CD4-positive, alpha-beta T cell treated with Interleukin-10 for 1 hour (primary cell): ENCODE results near the gene ASB15.

Source experiments
- DNase-seq: peaks from one replicate; pipeline ENCODE4 v3.0.0-alpha.2; 2020

The ASB15 gene

DNA sequence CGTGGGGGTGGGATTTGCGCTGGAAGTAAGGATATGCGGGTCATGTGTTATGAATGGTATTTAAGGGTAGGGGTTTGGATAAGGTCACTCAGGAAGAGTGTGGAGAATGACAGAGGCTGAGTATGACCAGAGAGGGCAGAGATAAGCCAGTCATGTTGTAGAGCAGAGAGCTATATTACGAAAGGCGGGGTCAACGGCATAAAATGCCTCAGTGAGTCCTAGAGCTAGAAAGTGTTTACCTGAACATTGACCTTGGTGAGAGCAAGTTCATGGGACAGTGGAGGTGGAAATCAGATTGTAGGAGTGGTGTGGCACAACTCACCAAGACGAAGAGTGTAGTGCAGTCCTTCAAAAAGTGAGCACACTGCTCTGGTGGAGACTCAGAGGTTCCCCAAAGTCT lies 67.9 kb downstream of the ASB15 start:
- no peak for DNase-seq

- DNase-seq, result no peak
Measured at GRCh38 chr7:123673137-123673732, 71.6 kb downstream of the ASB15 start.

- DNase-seq, result no peak
Measured at GRCh38 chr7:123673752-123674398, 72.3 kb downstream of the ASB15 start.

DNA sequence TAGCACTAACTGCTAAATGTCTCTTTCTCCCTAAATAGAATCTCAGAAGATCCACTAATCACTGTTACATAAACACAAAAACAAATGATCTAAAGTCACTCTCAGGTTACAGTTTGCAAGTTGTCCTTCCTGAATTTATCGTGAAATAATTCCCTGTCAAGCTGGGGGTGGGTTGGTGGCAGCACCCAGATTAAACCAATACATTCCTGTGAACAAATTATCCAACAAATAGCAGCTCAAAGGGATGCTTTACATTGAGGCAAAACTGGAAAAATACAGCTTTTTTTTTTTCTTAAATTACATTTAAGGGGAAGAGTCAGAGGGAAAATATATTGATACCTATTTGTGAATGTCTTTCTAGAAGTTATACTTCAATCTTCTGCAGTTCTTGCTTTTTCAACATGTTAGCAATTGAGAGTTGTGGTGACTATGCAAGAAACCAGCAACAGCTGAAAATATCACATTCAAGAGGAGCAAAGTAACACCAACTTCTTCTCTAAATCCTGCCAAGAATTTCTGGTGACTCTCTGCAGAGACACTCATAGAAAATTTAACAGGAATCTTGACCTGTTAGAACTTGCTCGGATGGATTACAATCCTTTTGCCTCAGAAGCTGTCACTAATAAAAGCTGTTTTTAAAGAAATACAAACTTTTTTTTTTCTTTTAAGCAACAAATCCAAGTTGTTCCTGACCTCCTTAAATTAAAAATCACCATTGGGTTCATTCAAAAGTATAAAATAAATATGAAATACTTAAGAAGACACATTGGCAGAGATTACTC lies 73.0 kb downstream of the ASB15 start:
- DNase-seq, result no peak

DNA sequence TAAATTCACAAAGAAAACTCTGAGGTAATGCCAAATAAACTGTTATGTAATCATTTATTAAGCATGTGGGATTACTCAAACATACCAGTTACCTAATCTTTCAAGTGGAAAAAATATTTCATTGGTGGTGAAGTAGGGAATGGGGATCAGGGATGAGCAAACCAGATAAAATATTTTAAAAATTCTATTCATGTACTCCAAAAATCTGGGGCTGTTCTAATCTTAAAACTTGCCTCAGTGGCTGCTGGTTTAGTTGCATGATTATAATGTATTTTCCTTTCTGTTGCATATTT lies 73.5 kb downstream of the ASB15 start:
- DNase-seq, result no peak

DNA sequence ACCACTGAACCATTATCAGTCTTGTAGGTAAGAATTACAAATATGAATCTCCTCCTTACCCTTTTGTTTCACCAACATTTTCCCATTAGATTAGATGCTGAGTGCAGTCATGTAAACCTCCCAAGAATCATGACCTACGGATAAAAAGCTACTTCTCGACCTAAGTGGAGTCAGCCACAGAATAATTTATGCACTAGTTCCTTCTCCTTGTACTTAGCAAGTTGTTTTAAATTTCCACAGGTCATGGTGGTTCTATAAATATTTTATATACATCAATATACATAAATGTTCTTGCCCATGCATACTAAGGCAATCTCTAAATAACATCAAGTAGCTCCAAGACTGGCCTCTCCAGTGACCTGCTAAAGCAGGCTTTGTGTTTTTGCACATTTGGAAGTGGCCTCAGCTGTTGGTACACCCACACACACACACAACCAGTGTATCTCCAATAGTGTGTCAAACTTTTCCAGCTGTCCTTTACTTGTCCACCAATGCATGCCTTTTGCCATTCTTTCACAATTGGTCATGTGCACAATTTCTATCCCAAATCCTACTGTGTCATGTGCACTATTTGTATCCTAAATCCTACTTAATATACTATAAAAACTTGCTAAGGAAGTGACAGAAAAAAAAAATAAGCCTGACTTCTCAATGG lies 75.6 kb downstream of the ASB15 start:
- DNase-seq, result no peak

- no peak for DNase-seq
Measured at GRCh38 chr7:123679614-123680013, 78.0 kb downstream of the ASB15 start.

DNA sequence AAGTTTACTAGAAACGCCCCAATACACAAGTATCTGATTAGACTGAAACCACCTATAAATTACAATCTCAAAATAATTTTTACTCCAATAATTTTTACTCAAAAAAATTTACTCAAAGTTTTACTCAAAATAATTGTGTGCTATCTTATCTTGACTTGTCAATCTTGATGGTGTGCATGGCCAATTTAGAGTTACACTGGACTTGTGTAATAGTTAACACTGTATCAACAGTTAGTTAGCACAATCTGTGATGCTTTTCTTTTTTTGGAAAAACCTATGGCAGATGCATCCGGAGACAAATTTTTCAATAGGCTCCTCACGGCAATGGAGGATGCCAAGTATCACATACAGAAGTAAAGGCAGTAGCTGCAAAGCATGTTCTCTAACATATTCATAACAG lies 79.0 kb downstream of the ASB15 start:
- no peak for DNase-seq

DNA sequence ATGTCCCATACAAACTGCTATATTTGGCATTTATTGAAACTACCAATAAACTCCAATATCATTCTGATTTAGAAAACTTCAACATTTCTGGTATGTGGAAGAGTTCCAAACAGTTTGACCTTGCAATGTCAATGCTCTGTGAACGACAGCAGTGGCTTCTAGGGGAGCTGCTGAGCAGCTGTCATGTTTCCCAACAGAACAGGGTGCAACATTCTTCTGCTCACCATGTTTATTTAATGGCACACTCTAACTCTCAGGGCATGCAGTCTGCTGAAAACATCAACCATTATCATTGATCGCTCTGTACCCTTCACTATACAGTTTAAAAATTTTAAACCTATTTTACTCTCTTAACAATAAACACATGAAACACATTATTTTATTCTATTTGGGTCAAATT lies 79.9 kb downstream of the ASB15 start:
- no peak for DNase-seq

DNA sequence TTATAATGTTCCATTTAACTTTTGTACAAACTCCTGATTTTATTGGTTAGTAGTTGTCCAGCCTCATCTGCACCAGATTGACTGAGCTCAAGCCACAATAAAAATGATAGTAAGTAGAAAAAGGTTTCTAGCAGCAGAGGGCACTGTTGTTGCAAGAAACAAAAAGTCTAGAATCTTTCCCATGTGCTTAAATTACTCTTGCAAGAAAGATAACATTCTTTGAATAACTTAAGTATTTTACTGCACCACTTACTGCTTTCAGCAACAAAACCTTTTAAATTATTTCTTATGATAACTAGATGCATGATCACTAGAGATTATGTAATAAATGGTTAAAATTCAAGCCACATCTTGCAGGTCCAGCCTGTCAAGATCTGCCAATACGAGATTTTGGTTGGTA lies 81.1 kb downstream of the ASB15 start:
- DNase-seq, result peak; percentile 61

DNA sequence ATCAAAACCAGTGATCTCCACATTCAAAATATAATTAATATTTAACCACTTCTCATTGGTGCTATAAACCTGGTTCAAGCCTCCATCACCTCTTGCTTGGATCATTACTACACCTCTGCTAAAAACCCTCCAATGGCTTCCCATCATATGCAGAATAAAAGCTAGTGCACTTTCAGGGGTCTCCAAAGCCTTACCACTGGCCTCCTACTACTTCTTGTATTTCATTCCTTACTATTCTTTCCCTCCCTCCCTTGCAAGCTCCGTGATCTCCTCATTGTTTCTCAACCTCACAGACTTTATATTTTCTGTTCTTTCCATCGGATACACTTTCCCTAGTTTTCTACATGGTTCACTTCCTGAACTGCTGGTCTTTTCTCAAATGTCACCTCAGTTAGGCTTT lies 85.5 kb downstream of the ASB15 start:
- DNase-seq, result no peak

DNA sequence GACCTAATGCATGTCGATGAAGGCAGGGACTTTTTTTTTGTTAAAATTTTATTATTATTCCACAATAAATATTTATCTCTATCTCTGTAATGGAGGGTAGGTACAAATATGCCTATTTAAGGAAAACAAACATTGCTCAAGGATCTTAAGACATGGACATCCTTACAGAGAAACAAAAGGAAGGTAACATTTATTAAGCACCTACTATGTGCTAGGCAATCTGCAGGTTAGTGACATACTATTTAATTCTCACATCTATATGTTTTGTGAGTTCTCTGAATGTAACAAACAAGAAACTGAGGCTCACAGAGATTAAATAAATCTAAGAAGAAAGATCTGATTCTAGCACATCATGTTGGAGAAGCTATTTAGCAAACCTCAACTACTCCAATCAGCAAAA lies 86.1 kb downstream of the ASB15 start:
- no peak for DNase-seq
